Measurements from ENCODE around the gene TBC1D9.

Gene TBC1D9

GRCh38 chr4:140725556-140725955, 30.6 kb downstream of the TBC1D9 start:
- no peak for TF ChIP-seq CTCF (IDR thresholded peaks at IDR 0.05; ENCODE audit: control insufficient read depth, extremely low read depth, insufficient read depth)
- no peak overlapping the region for H3K4me3 ChIP-seq (ENCODE audit: low read depth, low read length)
- no peak for DNase-seq (ENCODE audit: low read depth)

GRCh38 chr4:140724760-140725159, 31.4 kb downstream of the TBC1D9 start:
- DNase-seq (ENCODE audit: low read depth): no peak
- no peak for TF ChIP-seq CTCF (IDR thresholded peaks at IDR 0.05; ENCODE audit: control insufficient read depth, extremely low read depth, insufficient read depth)
- H3K4me3 ChIP-seq (ENCODE audit: low read depth, low read length): no peak overlapping the region

- no peak for DNase-seq (ENCODE audit: low read depth)
- no peak for TF ChIP-seq CTCF (IDR thresholded peaks at IDR 0.05; ENCODE audit: control insufficient read depth, extremely low read depth, insufficient read depth)
- no peak overlapping the region for H3K4me3 ChIP-seq (ENCODE audit: low read depth, low read length)
Measured at GRCh38 chr4:140720387-140721304, 35.5 kb downstream of the TBC1D9 start.

GRCh38 chr4:140719686-140720085, 36.5 kb downstream of the TBC1D9 start:
- H3K4me3 ChIP-seq (ENCODE audit: low read depth, low read length): no peak overlapping the region
- DNase-seq (ENCODE audit: low read depth): no peak
- no peak for TF ChIP-seq CTCF (IDR thresholded peaks at IDR 0.05; ENCODE audit: control insufficient read depth, extremely low read depth, insufficient read depth)

GRCh38 chr4:140719022-140719421, 37.2 kb downstream of the TBC1D9 start:
- no peak for TF ChIP-seq CTCF (IDR thresholded peaks at IDR 0.05; ENCODE audit: control insufficient read depth, extremely low read depth, insufficient read depth)
- H3K4me3 ChIP-seq (ENCODE audit: low read depth, low read length): no peak overlapping the region
- DNase-seq (ENCODE audit: low read depth): no peak

GRCh38 chr4:140718241-140718952, 37.8 kb downstream of the TBC1D9 start:
- DNase-seq (ENCODE audit: low read depth): no peak
- H3K4me3 ChIP-seq (ENCODE audit: low read depth, low read length): no peak overlapping the region
- no peak for TF ChIP-seq CTCF (IDR thresholded peaks at IDR 0.05; ENCODE audit: control insufficient read depth, extremely low read depth, insufficient read depth)

Data from LNCaP clone FGC (cell line).